ENCODE data around the gene CEP135. TPM values are rescaled to one million over a fixed set of nuclear protein-coding genes. Genes with fewer than 3 reads are reported as not detected.

Gene CEP135
- total RNA-seq: 5.6 and 6.7 TPM in 2 replicates

DNA sequence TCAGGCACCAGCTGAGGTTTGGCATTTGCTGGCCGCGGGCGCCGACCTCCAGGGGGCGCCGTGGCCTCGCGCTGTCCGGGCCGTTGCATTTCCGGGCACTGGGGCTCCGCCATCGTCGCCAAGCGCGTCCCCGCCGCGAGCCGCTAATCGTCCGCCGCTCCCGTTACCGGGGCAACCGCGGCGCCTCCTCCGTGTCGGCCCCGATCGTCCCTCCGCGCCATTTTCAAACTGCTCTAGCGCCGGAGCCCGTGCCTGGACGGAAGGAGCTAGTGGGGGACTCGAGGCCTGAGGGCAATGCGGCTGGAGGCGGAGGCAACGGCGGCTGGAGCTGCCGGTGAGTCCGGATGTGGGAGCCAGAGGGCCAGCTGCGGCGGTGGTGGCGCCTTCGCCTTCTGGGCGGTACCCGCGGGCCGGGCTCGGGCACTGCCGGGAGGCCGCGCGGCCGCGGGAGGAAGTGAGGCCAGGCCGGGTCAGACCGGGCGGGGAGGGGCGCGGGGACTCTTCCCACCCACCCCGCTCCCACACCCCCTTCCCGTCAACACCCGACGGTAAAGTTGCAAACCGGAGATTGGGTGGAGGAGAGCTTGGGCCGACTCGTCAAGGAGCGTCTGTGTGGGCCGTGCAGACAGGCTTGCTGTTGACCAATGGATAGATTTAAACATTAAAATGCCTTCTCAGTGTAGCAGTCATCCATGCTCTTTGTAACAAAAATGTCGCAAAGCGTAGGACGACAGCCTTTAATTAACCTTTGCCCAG is at the start of gene CEP135:
CEP135 (plus strand) TSS at position 220 of the 756 bp plus-strand sequence. CDS start 3,186 bp downstream, outside the sequence.
- Histone ChIP-seq H3K4me3 (ENCODE audit: low read depth, low read length) (peak within 1 kb of the TSS; percentile 78), H3K36me3 (ENCODE audit: control insufficient read depth, insufficient read depth, low read length) (no peaks in the 10 kb centered on the region), H3K27me3 (ENCODE audit: control insufficient read depth, insufficient read depth, low read length) (no peaks in the 10 kb centered on the region)
- TF ChIP-seq, protein P1, sequence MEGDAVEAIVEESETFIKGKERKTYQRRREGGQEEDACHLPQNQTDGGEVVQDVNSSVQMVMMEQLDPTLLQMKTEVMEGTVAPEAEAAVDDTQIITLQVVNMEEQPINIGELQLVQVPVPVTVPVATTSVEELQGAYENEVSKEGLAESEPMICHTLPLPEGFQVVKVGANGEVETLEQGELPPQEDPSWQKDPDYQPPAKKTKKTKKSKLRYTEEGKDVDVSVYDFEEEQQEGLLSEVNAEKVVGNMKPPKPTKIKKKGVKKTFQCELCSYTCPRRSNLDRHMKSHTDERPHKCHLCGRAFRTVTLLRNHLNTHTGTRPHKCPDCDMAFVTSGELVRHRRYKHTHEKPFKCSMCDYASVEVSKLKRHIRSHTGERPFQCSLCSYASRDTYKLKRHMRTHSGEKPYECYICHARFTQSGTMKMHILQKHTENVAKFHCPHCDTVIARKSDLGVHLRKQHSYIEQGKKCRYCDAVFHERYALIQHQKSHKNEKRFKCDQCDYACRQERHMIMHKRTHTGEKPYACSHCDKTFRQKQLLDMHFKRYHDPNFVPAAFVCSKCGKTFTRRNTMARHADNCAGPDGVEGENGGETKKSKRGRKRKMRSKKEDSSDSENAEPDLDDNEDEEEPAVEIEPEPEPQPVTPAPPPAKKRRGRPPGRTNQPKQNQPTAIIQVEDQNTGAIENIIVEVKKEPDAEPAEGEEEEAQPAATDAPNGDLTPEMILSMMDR (IDR thresholded peaks at IDR 0.05; ENCODE audit: insufficient read depth, low read length, poor library complexity, severe bottlenecking): peak; percentile 81
- DNase-seq (ENCODE audit: low read depth): peak; percentile 65

- H3K36me3 ChIP-seq (ENCODE audit: control insufficient read depth, insufficient read depth, low read length): no peaks in the 10 kb centered on the region
- no peak overlapping the region for H3K4me3 ChIP-seq (ENCODE audit: low read depth, low read length)
- no peak for DNase-seq (ENCODE audit: low read depth)
- H3K27me3 ChIP-seq (ENCODE audit: control insufficient read depth, insufficient read depth, low read length): no peaks in the 10 kb centered on the region
- TF ChIP-seq, protein P1 (IDR thresholded peaks at IDR 0.05; ENCODE audit: insufficient read depth, low read length, poor library complexity, severe bottlenecking): no peak
These were observed 46.1 kb upstream of the CEP135 start for GRCh38 chr4:55902677-55903076.

- no peaks in the 10 kb centered on the region for H3K27me3 ChIP-seq (ENCODE audit: control insufficient read depth, insufficient read depth, low read length)
- H3K36me3 ChIP-seq (ENCODE audit: control insufficient read depth, insufficient read depth, low read length): no peaks in the 10 kb centered on the region
- TF ChIP-seq, protein P1 (IDR thresholded peaks at IDR 0.05; ENCODE audit: insufficient read depth, low read length, poor library complexity, severe bottlenecking): no peak
- no peak for DNase-seq (ENCODE audit: low read depth)
- H3K4me3 ChIP-seq (ENCODE audit: low read depth, low read length): no peak overlapping the region
These were observed 45.2 kb upstream of the CEP135 start for GRCh38 chr4:55903577-55903976.

- no peak overlapping the region for H3K4me3 ChIP-seq (ENCODE audit: low read depth, low read length)
- TF ChIP-seq, protein P1 (IDR thresholded peaks at IDR 0.05; ENCODE audit: insufficient read depth, low read length, poor library complexity, severe bottlenecking): no peak
- no peaks in the 10 kb centered on the region for H3K27me3 ChIP-seq (ENCODE audit: control insufficient read depth, insufficient read depth, low read length)
- no peak for DNase-seq (ENCODE audit: low read depth)
- no peaks in the 10 kb centered on the region for H3K36me3 ChIP-seq (ENCODE audit: control insufficient read depth, insufficient read depth, low read length)
These were observed 44.2 kb upstream of the CEP135 start for GRCh38 chr4:55904576-55904975.

- Histone ChIP-seq H3K27me3 (ENCODE audit: control insufficient read depth, insufficient read depth, low read length) (no peaks in the 10 kb centered on the region), H3K4me3 (ENCODE audit: low read depth, low read length) (no peak overlapping the region), H3K36me3 (ENCODE audit: control insufficient read depth, insufficient read depth, low read length) (no peaks in the 10 kb centered on the region)
- TF ChIP-seq, protein P1 (IDR thresholded peaks at IDR 0.05; ENCODE audit: insufficient read depth, low read length, poor library complexity, severe bottlenecking): no peak
- no peak for DNase-seq (ENCODE audit: low read depth)
These were observed 42.4 kb upstream of the CEP135 start for GRCh38 chr4:55906323-55906722.

DNA sequence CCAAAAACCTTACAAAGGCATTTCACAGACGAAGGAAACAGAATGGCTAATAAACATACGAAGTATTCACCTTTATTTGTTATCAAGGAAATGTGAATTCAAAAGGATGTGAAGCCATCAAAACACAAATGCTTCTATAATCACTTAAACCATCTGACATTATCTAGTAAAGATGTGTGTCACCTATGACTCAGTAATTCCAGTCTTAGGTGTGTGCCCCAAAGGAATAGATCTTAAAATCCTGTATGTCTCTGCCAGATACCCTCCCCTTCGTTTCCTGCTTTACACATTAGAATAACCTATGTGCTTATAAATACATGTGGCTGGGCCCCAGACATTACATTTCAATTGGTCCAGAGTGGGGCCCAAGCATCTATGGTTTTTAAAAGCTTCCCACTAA is 41.8 kb upstream of the CEP135 start:
- no peak for DNase-seq (ENCODE audit: low read depth)
- no peaks in the 10 kb centered on the region for H3K27me3 ChIP-seq (ENCODE audit: control insufficient read depth, insufficient read depth, low read length)
- no peaks in the 10 kb centered on the region for H3K36me3 ChIP-seq (ENCODE audit: control insufficient read depth, insufficient read depth, low read length)
- TF ChIP-seq, protein P1 (IDR thresholded peaks at IDR 0.05; ENCODE audit: insufficient read depth, low read length, poor library complexity, severe bottlenecking): no peak
- H3K4me3 ChIP-seq (ENCODE audit: low read depth, low read length): no peak overlapping the region
